ENCODE data around the gene EHBP1L1. TPM values are rescaled to one million over a fixed set of nuclear protein-coding genes. Genes with fewer than 3 reads are reported as not detected.

The EHBP1L1 gene
- total and polyA plus RNA-seq, 2 of the 13 experiments (the other 11 are each of a cell fraction or from before 2014, with no cell fraction given), result 8.3 to 10.6 TPM

- no peak for TF ChIP-seq ELF4 (CRISPR knock-in tag; IDR thresholded peaks at IDR 0.05; ENCODE audit: borderline replicate concordance)
- TF ChIP-seq ZSCAN30 (CRISPR knock-in tag; IDR thresholded peaks at IDR 0.05), result no peak
- peak; percentile 54 for TF ChIP-seq MYC (CRISPR knock-in tag; IDR thresholded peaks at IDR 0.05; ENCODE audit: borderline replicate concordance)
- TF ChIP-seq ZNF629 (CRISPR knock-in tag; conservative IDR thresholded peaks at IDR 0.05), result 0 out of 2 replicates have a peak, but pooled peaks have one; percentile 11
- no peak for TF ChIP-seq ZBTB10 (CRISPR knock-in tag; IDR thresholded peaks at IDR 0.05; ENCODE audit: borderline replicate concordance)
- TF ChIP-seq ZNF574 (CRISPR knock-in tag; IDR thresholded peaks at IDR 0.05), result peak; percentile 53; the same call in 1 of the 2 replicates
- TF ChIP-seq ZSCAN29 (CRISPR knock-in tag; conservative IDR thresholded peaks at IDR 0.05), result no peak
- TF ChIP-seq NFIC (IDR thresholded peaks at IDR 0.05; ENCODE audit: low read length), result no peak
- no peak for TF ChIP-seq ZFP82 (CRISPR knock-in tag; IDR thresholded peaks at IDR 0.05; ENCODE audit: borderline replicate concordance)
- TF ChIP-seq ZNF576 (CRISPR knock-in tag; IDR thresholded peaks at IDR 0.05), result no peak
- TF ChIP-seq NCOA5 (CRISPR knock-in tag; IDR thresholded peaks at IDR 0.05), result no peak
- TF ChIP-seq ETV6 (CRISPR knock-in tag; conservative IDR thresholded peaks at IDR 0.05), result no peak
- no peak for TF ChIP-seq ZXDC (CRISPR knock-in tag; IDR thresholded peaks at IDR 0.05)
- TF ChIP-seq MIER3 (CRISPR knock-in tag; IDR thresholded peaks at IDR 0.05; ENCODE audit: borderline replicate concordance), result no peak
- TF ChIP-seq ATF7-NPFF (CRISPR knock-in tag; IDR thresholded peaks at IDR 0.05; ENCODE audit: low read depth), result peak; percentile 31; the same call in 1 of the 2 replicates
- TF ChIP-seq ETV5 (CRISPR knock-in tag; IDR thresholded peaks at IDR 0.05; ENCODE audit: borderline replicate concordance), result peak; percentile 90
- no peak for TF ChIP-seq ZNF274 (CRISPR knock-in tag; IDR thresholded peaks at IDR 0.05)
- no peak for TF ChIP-seq MEF2D (CRISPR knock-in tag; IDR thresholded peaks at IDR 0.05)
Observed at GRCh38 chr11:65546217-65546958, 29.5 kb upstream of the EHBP1L1 start (continued).

Data from HepG2 (cell line).